ENCODE data around the gene CALHM2. TPM values are rescaled to one million over a fixed set of nuclear protein-coding genes. Genes with fewer than 3 reads are reported as not detected.

The CALHM2 gene
- total and polyA plus RNA-seq, 2 of the 13 experiments (the other 11 are each of a cell fraction or from before 2014, with no cell fraction given), result 0.15 TPM; not detected in 1

DNA sequence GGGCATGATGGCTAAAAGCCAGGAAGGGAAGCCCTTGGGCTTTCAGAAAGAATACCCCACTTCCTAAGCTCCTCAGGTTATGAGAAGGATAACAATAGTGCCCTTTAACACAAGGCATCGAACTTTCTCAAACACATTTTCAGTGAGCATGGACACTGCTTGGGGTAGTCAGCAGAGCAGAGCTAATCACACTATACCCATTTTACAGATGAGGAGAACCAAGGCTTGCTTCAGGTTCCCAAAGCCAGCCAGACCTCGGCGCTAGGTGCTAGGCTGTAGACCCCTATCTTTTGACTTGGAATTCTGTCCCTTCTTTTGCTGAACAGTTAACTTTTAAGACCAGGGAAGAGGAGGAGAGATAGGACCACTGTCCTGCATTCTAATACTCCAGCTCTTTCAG, 43.2 kb upstream of the CALHM2 start:
- H3K27me3 ChIP-seq (ENCODE audit: control insufficient read depth in 1 of 2, insufficient read depth in 2 of 2, low read length in 2 of 2), result peaks cover 6 to 81% of the 10 kb centered on the region in 2 experiments; a peak in 3 of 5 replicates
- TF ChIP-seq ZNF672 (CRISPR knock-in tag; IDR thresholded peaks at IDR 0.05) (no peak), ZNF629 (CRISPR knock-in tag; conservative IDR thresholded peaks at IDR 0.05) (peak; percentile 70)
- TF ChIP-seq, protein P1, sequence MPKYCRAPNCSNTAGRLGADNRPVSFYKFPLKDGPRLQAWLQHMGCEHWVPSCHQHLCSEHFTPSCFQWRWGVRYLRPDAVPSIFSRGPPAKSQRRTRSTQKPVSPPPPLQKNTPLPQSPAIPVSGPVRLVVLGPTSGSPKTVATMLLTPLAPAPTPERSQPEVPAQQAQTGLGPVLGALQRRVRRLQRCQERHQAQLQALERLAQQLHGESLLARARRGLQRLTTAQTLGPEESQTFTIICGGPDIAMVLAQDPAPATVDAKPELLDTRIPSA (CRISPR knock-in tag; IDR thresholded peaks at IDR 0.05; ENCODE audit: borderline replicate concordance), result no peak
- no peaks in the 10 kb centered on the region for H3K4me1 ChIP-seq (ENCODE audit: insufficient read depth, low read length)
- H4K20me1 ChIP-seq (ENCODE audit: insufficient read depth, low read length), result no peaks in the 10 kb centered on the region
- no TSS peak for BruUV-seq (replicated peaks)
- no peak overlapping the region for H3K4me3 ChIP-seq (replicated peaks in 1 of 3; ENCODE audit: insufficient read depth in 1 of 3, low read depth in 2 of 3, low read length in 3 of 3)
- DNase-seq (ENCODE audit: low spot score) (no peak), ATAC-seq (no peak), FAIRE-seq (no peak)
- H3K4me2 ChIP-seq (ENCODE audit: low read depth, low read length), result no peak overlapping the region
- no peak overlapping the region for H2AFZ ChIP-seq (ENCODE audit: low read length)
- ChIA-PET POLR2A (no interaction called here), CTCF (ENCODE audit: low intra/inter-chr PET ratio, low total read pairs) (no interaction called here)
- in situ Hi-C loops (cut with HindIII; ENCODE audit: extremely low pct_ligation_motif_present, low pct_unique_long_range_greater_than_20kb) (no loop called here), intact Hi-C loops (cut with micrococcal nuclease; ENCODE audit: unreplicated experiment) (no loop called here)
- no peaks in the 10 kb centered on the region for H3K79me2 ChIP-seq (ENCODE audit: insufficient read depth, low read length)
- 13% methylated on average over 3 of the region's 3 CpGs for WGBS (ENCODE audit: low lambda C conversion rate)
- no peaks in the 10 kb centered on the region for H3K36me3 ChIP-seq (replicated peaks in 1 of 2; ENCODE audit: control insufficient read depth in 1 of 2, insufficient read depth in 2 of 2, low read length in 2 of 2)
- H3K9me3 ChIP-seq (ENCODE audit: low read length), result no peaks in the 10 kb centered on the region
- no peak overlapping the region for H3K9ac ChIP-seq (ENCODE audit: insufficient read depth, low read depth, low read length)
- H3K27ac ChIP-seq (ENCODE audit: extremely low read length, insufficient read depth, low read length), result no peak overlapping the region

DNA sequence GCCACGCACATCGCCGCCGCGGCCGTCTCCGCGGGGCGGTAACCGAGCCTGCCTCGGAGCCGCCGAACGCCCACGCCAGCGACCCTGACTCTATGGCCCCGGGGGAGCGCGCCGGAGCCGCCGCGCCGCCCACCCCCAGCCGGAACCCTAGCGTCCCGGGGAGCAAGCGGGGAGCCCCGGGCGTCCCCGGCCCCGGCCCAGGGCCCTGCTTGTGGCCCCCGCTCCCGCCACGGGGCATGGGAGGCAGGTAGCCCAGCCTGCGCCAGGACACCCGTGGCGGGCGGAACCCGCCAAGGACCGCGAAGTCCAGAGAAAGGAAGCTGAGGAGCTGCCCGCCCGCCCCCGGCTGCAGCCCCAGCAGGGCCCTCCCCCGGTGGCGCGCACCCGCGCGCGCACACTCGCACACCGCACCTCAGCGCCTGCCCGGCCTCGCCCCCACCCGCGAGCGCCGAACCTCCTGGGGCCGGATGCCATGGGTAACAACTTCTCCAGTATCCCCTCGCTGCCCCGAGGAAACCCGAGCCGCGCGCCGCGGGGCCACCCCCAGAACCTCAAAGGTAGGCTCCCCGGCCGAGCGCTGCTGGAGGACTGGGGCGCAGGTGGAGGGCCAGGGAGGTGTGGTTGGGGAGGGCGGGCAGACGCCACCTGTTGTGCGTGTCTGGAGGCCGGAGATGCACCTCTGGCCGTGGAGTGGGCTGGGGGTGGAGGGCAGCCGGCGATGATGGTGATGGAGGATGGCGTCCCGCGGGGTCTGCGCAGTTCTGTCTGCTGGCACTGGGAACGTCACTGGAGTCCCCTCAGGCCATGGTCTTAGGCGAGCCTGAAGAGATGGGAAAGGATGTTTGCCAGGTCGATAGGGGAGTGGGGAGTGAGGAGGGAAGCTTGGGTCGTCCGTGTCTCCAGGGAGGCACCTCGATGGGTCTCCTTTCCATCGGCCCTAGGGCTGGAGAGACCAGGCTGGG, 42.0 kb upstream of the CALHM2 start:
- no peaks in the 10 kb centered on the region for H3K4me1 ChIP-seq (ENCODE audit: insufficient read depth, low read length)
- ChIA-PET POLR2A (no interaction called here), CTCF (ENCODE audit: low intra/inter-chr PET ratio, low total read pairs) (no interaction called here)
- H3K27me3 ChIP-seq (ENCODE audit: control insufficient read depth in 1 of 2, insufficient read depth in 2 of 2, low read length in 2 of 2), result peaks cover 6 to 80% of the 10 kb centered on the region in 2 experiments; a peak in 3 of 5 replicates
- no peaks in the 10 kb centered on the region for H3K9me3 ChIP-seq (ENCODE audit: low read length)
- in situ Hi-C loops (cut with HindIII; ENCODE audit: extremely low pct_ligation_motif_present, low pct_unique_long_range_greater_than_20kb), result no loop called here
- no peak overlapping the region for H3K27ac ChIP-seq (ENCODE audit: extremely low read length, insufficient read depth, low read length)
- H2AFZ ChIP-seq (ENCODE audit: low read length), result no peak overlapping the region
- 15% methylated on average over 14 of the region's 92 CpGs for WGBS (ENCODE audit: low lambda C conversion rate)
- no TSS peak for BruUV-seq (replicated peaks)
- TF ChIP-seq GATAD2A (CRISPR knock-in tag; IDR thresholded peaks at IDR 0.05) (no peak), FLYWCH1 (CRISPR knock-in tag; IDR thresholded peaks at IDR 0.05) (no peak), ZNF431 (CRISPR knock-in tag; IDR thresholded peaks at IDR 0.05; ENCODE audit: borderline replicate concordance, low read depth) (no peak), GLMP (CRISPR knock-in tag; IDR thresholded peaks at IDR 0.05; ENCODE audit: borderline replicate concordance) (no peak), SRSF4 (IDR thresholded peaks at IDR 0.05; ENCODE audit: low read depth, low read length, poor library complexity, severe bottlenecking) (no peak), EZH2 (conservative IDR thresholded peaks at IDR 0.05; ENCODE audit: low read depth, low read length) (peak; percentile 85; the same call in 1 of the 2 replicates), ZNF333 (CRISPR knock-in tag; IDR thresholded peaks at IDR 0.05; ENCODE audit: borderline replicate concordance) (no peak), RBM22 (optimal IDR thresholded peaks at IDR 0.05; ENCODE audit: low read length) (no peak)
- no peak for FAIRE-seq
- H3K4me3 ChIP-seq (replicated peaks in 1 of 3; ENCODE audit: insufficient read depth in 1 of 3, low read depth in 2 of 3, low read length in 3 of 3), result peak overlapping the region in 2 of 3 experiments; percentile 11 to 52; a peak in 3 of 6 replicates
- DNase-seq (ENCODE audit: low spot score), result no peak
- H3K79me2 ChIP-seq (ENCODE audit: insufficient read depth, low read length), result no peaks in the 10 kb centered on the region
- no peak overlapping the region for H3K9ac ChIP-seq (ENCODE audit: insufficient read depth, low read depth, low read length)
- no peaks in the 10 kb centered on the region for H3K36me3 ChIP-seq (replicated peaks in 1 of 2; ENCODE audit: control insufficient read depth in 1 of 2, insufficient read depth in 2 of 2, low read length in 2 of 2)
- H3K4me2 ChIP-seq (ENCODE audit: low read depth, low read length), result peak overlapping the region; percentile 45
- ATAC-seq, result peak; percentile 10
- intact Hi-C loops (cut with micrococcal nuclease; ENCODE audit: unreplicated experiment), result no loop called here
- no peaks in the 10 kb centered on the region for H4K20me1 ChIP-seq (ENCODE audit: insufficient read depth, low read length)
